Smooth muscle cell (in vitro differentiated cells): Measurements from ENCODE around the gene LDLRAD4. TPM values are rescaled to one million over a fixed set of nuclear protein-coding genes. Genes with fewer than 3 reads are reported as not detected.

Experiments used
- DNase-seq: peaks from one replicate; lab custom pipeline; 2025; ENCODE audit not compliant: unreplicated experiment; lab: John Stamatoyannopoulos, UW
- H2AFZ ChIP-seq: fragments of 200-600 bp; sonication (generic); 2 replicates; pipeline ENCODE4 v1.6.0; 2016; ENCODE audit warnings: antibody characterized with exemption, low read depth, mild to moderate bottlenecking
- H3F3A ChIP-seq: fragments of 200-600 bp; sonication (generic); 2 replicates; pipeline ENCODE4 v1.6.0; 2017; ENCODE audit warnings: antibody characterized with exemption, low read depth
- H3K27ac ChIP-seq: fragments of 200-600 bp; sonication (generic); 2 replicates; pipeline ENCODE4 v1.5.1; 2016; ENCODE audit warnings: low read depth, mild to moderate bottlenecking
- H3K27me3 ChIP-seq: fragments of 200-600 bp; sonication (generic); 2 replicates; pipeline ENCODE4 v1.6.1; 2016; ENCODE audit warnings: low read depth, mild to moderate bottlenecking
- H3K36me3 ChIP-seq: fragments of 200-600 bp; sonication (generic); 2 replicates; pipeline ENCODE4 v1.5.1; 2016; ENCODE audit warnings: low read depth
- H3K4me1 ChIP-seq: fragments of 200-600 bp; sonication (generic); 2 replicates; pipeline ENCODE4 v1.5.1; 2016; ENCODE audit warnings: low read depth
- H3K4me2 ChIP-seq: fragments of 200-600 bp; sonication (generic); 2 replicates; pipeline ENCODE4 v1.6.0; 2016; ENCODE audit warnings: mild to moderate bottlenecking
- H3K4me3 ChIP-seq: fragments of 200-600 bp; sonication (generic); 2 replicates; pipeline ENCODE4 v1.5.1; 2016; ENCODE audit warnings: mild to moderate bottlenecking
- H3K79me2 ChIP-seq: fragments of 200-600 bp; sonication (generic); 2 replicates; pipeline ENCODE4 v1.6.0; 2016; ENCODE audit warnings: low read depth, mild to moderate bottlenecking
- H3K9ac ChIP-seq: fragments of 200-600 bp; sonication (generic); 2 replicates; pipeline ENCODE4 v1.6.0; 2016; ENCODE audit warnings: low read depth
- H3K9me3 ChIP-seq: fragments of 200-600 bp; sonication (generic); replicated peaks from 2 replicates; pipeline ENCODE4 v1.5.1; 2016; ENCODE audit warnings: low read depth
- H4K20me1 ChIP-seq: fragments of 200-600 bp; sonication (generic); 2 replicates; pipeline ENCODE4 v1.6.0; 2016; ENCODE audit warnings: low read depth
- WGBS: methylation state at CpG from one replicate; pipeline ENCODE4 v1.1.7; 2016; ENCODE audit warnings: low lambda C conversion rate; 5-methylcytosine and 5-hydroxymethylcytosine counted together
- polyA plus RNA-seq: library from polyadenylated mRNA; unstranded; fragments of >200 nt; fragmentation: Nextera tagmentation; extraction: Ambion mirVana; gene quantifications from 2 replicates; pipeline ENCODE4 v1.2.1, GENCODE V29; 2016
- total RNA-seq: library from RNA; depleted of rRNA; stranded (reverse); fragments of >200 nt; gene quantifications from 2 replicates; pipeline ENCODE4 v1.2.3, GENCODE V29; 2014
- TF ChIP-seq, protein P1 (sequence below): fragments of 200-600 bp; sonication (generic); IDR thresholded peaks from 2 replicates; pipeline ENCODE4 v1.5.1; 2017; ENCODE audit warnings: borderline replicate concordance, mild to moderate bottlenecking, antibody characterized with exemption; ENCODE audit not compliant: insufficient read depth, poor library complexity, severe bottlenecking

The LDLRAD4 gene
- total and polyA plus RNA-seq, 2 experiments from 2014 or later, result 36.2 to 48.3 TPM

DNA sequence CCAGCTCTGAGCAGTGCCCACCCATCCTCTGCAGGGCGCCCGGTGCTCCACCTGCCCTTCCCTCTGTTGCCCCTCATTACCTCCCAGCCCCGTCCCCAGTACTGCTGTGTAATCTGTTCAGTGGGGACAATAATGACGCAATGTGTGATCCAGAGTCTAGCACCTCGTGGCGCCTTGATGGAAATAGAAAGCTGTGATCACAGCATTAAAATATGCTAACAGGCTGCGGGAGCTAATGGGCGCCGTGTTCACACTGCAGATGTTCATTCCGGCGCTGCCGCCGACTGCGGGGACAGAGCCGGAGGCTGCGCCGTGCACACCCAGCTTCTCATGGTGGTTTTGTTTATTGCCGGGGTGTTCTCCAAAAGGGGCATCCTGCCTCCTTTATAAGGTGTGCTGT lies 235.2 kb downstream of the LDLRAD4 start:
- no peak for DNase-seq
- Histone ChIP-seq H3K36me3 (no peaks in the 10 kb centered on the region), H4K20me1 (peaks cover 31% of the 10 kb centered on the region)

DNA sequence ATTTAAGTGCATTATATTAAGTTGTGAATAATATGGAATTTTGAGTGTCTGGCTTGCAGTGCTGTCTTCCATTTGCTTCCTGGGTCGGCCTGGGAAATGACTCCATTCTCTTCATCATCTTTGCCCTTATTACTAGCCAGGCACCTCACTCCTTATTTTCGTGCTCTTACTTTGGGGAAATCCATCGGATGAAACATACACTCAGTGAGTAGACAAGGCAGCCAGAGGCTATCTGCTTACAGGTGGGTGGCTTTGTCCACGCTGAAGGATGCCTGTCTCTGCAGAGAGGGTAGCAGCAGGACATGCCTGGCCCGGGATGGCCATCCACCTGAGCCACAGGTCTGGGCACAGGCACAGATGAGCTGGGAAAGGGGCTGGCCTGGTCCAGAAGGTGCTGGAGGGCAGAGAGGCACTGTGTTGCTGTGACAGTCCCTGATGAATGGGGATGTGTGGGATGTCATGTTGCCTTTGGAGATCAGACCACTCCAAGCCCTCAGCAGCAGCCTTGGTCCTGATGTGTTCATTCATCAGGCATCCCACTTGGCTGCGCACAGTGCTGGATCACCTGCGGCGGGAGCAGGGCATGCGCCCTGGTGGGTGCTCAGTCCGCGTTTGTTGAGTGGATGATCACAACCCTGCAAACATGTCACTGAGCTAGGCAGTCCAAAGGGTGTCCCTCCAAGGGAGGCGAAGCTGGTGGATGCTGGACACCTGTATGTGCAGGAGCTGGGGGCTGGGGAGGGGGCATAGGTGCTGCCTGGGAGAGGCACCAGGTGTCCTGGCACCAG lies 236.0 kb downstream of the LDLRAD4 start:
- H3F3A ChIP-seq, result peaks cover 15% of the 10 kb centered on the region
- DNase-seq, result no peak
- H3K9me3 ChIP-seq, result no peaks in the 10 kb centered on the region
- peaks cover 31% of the 10 kb centered on the region for H4K20me1 ChIP-seq
- no peak overlapping the region for H3K4me2 ChIP-seq
- no peak overlapping the region for H2AFZ ChIP-seq
- WGBS, result 97% methylated on average over 12 of the region's 12 CpGs
- H3K36me3 ChIP-seq, result no peaks in the 10 kb centered on the region
- H3K79me2 ChIP-seq, result peaks cover 54% of the 10 kb centered on the region
- H3K4me3 ChIP-seq, result no peak overlapping the region
- H3K27me3 ChIP-seq, result no peaks in the 10 kb centered on the region
- no peak overlapping the region for H3K9ac ChIP-seq
- TF ChIP-seq, protein P1, sequence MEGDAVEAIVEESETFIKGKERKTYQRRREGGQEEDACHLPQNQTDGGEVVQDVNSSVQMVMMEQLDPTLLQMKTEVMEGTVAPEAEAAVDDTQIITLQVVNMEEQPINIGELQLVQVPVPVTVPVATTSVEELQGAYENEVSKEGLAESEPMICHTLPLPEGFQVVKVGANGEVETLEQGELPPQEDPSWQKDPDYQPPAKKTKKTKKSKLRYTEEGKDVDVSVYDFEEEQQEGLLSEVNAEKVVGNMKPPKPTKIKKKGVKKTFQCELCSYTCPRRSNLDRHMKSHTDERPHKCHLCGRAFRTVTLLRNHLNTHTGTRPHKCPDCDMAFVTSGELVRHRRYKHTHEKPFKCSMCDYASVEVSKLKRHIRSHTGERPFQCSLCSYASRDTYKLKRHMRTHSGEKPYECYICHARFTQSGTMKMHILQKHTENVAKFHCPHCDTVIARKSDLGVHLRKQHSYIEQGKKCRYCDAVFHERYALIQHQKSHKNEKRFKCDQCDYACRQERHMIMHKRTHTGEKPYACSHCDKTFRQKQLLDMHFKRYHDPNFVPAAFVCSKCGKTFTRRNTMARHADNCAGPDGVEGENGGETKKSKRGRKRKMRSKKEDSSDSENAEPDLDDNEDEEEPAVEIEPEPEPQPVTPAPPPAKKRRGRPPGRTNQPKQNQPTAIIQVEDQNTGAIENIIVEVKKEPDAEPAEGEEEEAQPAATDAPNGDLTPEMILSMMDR, result no peak
- no peak overlapping the region for H3K27ac ChIP-seq
- peaks cover 9% of the 10 kb centered on the region for H3K4me1 ChIP-seq

More for the DNA sequence above, 235.2 kb downstream of the LDLRAD4 start:
- H3K27me3 ChIP-seq, result no peaks in the 10 kb centered on the region
- peaks cover 10% of the 10 kb centered on the region for H3K4me1 ChIP-seq
- no peak overlapping the region for H2AFZ ChIP-seq
- no peak overlapping the region for H3K4me2 ChIP-seq
- WGBS, result 95% methylated on average over 18 of the region's 18 CpGs
- no peak overlapping the region for H3K9ac ChIP-seq
- peaks cover 19% of the 10 kb centered on the region for H3F3A ChIP-seq
- H3K9me3 ChIP-seq, result no peaks in the 10 kb centered on the region
- H3K79me2 ChIP-seq, result peaks cover 59% of the 10 kb centered on the region
- no peak overlapping the region for H3K4me3 ChIP-seq
- TF ChIP-seq, protein P1, result no peak
- peak overlapping the region; percentile 100 for H3K27ac ChIP-seq

GRCh38 chr18:13455471-13455870 lies 236.9 kb downstream of the LDLRAD4 start:
- no peaks in the 10 kb centered on the region for H3K36me3 ChIP-seq
- H3K4me1 ChIP-seq, result peaks cover 9% of the 10 kb centered on the region
- peaks cover 31% of the 10 kb centered on the region for H4K20me1 ChIP-seq
- no peaks in the 10 kb centered on the region for H3K27me3 ChIP-seq
- H3K9me3 ChIP-seq, result no peaks in the 10 kb centered on the region
- H3K9ac ChIP-seq, result no peak overlapping the region
- DNase-seq, result no peak
- TF ChIP-seq, protein P1, result no peak
- WGBS, result 75% methylated on average over 5 of the region's 6 CpGs
- no peak overlapping the region for H3K4me3 ChIP-seq
- no peak overlapping the region for H3K27ac ChIP-seq
- peaks cover 49% of the 10 kb centered on the region for H3K79me2 ChIP-seq
- H2AFZ ChIP-seq, result no peak overlapping the region
- no peak overlapping the region for H3K4me2 ChIP-seq
- peaks cover 15% of the 10 kb centered on the region for H3F3A ChIP-seq
